Colon (tissue), 2 donors: ENCODE measurements around the gene HOXB7.

Experiments
- FAIRE-seq: peaks from 2 replicates; lab custom pipeline; 2012; peaks lifted over from hg19 to GRCh38; lab: Jason Lieb, UNC
- donor health status: control.
- donor health status: control.

HOXB7 gene

GRCh38 chr17:48610282-48611211 lies at the start of gene HOXB7:
Gene HOXB7, minus strand, starts transcription at chr17:48611017. Its CDS starts 99 bp downstream, at chr17:48610918.
- no peak for FAIRE-seq

DNA sequence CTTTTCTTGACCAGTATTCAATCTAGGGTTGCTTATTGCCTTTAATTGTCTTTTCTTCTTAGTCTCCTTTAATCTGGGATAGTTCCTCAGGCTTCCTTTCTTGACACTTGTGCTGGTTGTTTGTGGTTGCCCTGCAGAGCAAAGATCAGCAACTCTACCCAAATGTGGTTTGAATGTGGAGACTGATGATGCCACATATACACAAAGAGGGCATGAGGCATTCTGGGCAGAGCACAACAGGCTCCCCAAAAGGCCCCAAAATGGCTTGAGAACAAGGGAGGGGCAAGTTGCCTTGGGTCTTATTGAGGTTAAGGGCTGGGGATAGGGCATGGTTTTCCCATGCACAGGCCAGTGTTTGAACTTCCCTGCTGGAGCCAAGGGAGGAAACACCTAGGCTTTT lies 45.1 kb upstream of the HOXB7 start:
- no peak for FAIRE-seq

DNA sequence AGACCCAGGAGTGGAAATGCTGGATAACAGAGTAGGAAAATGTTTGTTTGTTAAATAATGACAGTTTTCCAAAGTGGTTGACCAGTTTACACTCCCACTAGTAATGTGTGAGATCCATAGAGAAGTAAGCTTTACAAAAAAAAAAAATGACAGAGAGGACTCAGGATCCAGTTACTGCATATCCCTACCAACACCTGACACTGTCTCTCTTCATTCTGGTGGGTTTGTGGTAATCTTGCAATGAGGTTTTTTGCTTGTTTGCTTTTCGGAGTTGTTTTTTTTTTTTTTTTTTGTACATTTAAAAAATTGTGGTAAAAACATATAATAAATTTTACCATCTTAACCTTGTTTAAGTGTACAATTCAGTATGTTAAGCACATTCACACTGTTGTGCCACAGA lies 38.9 kb upstream of the HOXB7 start:
- FAIRE-seq: no peak

DNA sequence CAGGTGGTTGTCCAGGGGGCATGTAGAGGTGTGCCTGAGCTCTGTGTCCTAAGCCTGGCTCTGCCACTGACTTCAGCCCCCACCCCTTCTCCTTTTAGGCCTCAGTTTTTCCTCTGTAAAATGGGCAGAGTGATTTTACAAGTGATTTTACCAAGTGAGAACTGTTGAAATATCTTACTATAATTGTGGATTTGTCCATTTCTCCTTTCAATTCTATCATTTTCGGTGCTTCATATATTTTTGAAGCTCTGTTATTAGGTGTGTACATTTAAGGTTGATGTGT lies 37.1 kb upstream of the HOXB7 start:
- FAIRE-seq: no peak

DNA sequence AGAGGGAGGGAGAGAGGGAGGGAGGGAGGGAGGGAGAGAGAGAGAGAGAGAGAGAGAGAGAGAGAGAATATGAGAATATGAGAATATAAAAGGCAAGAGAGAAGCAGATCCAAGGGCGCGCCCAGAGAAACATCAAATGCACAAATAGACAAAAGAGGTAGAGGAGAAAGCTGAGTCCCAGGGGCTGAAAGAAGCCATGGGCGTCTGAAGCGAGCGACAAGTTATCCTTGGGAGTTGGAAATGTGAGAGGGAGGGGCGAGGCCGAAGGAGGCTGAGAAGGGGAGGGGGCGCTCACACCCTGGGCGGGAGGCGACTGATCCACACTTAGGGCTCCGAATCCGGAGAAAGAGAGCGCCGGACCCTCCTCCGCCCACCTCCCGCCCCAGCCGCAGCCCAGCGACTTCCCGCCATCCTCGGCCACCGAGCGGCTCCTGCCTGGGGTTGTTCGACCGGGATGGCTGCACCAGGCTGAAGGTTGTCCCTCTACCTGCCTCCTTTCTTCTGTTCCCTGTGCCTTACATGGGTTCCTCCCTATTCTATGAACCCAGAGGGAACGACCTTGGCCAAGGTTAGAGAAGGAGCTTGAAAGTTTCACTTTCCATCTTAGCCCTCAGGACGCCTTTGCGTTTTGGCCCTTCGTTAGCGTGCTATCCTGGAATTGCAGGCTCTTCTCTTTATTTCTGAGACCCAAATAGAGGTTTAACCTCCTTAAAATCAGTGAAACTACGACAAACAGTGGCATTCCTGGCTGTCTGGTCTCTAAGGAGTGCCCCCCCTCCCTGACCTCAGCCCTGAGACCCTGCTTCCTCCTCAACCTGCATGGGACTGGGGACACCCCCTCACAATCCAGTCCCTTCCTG lies 36.5 kb upstream of the HOXB7 start:
- FAIRE-seq: no peak

- FAIRE-seq: no peak
These were observed 35.6 kb upstream of the HOXB7 start for GRCh38 chr17:48646183-48647102.

DNA sequence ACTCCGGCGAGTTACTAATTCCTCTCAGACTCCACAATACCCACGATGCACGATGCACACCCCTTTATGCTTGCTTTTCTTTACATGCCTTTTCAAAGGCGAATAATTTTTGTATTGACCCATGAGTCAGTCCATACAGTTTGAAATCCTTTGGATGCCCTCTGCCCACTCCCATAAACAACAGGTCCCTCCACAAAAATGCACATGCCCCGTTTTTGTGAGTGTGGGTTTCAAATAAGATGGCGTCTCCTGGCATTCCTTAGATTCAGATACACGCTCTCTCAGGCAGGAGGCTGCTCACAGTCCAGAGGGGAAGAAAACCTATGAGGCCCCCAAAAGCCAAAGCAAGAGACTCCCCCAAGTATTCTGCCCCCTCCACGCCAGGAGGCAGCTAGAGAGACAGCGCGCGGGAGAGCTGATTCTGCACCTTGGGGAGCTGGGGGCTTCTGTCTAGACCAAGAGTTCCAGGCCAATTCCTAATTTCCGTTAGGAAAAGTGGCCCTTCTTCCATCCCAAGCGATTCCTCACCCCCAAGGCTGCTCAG lies 34.9 kb upstream of the HOXB7 start:
- no peak for FAIRE-seq

DNA sequence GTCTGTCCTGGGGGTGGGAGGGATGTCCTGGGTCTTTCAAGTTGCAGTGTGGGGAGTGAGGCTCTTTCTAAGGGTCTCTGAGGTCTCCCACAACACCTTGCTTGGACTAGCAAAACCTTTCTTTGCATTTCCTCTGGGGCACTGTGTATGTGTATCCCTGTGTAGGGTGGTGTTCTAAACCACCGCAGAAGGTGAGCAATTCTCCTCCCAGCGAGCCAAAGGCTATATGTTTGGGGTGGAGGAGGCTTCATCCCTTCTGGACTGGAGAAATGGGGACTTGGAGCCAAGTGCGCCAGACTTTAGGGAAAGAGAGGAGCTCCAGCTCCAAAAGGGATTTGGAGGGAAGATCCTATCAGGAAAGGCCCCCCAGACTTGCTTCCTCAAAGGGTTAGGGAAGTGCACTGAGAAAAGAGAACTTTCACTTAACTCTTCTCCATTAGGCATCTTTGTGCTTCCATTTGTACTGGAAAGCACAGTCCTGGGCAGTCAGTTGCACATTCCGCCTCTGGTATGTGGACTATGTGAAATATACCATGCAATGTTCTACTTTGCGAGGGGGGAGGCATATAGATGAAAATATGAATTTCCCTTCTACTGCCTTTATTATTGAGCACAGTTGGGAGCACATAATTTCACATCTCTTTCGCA lies 34.2 kb upstream of the HOXB7 start:
- FAIRE-seq: no peak

- FAIRE-seq: no peak
These were observed 33.3 kb upstream of the HOXB7 start for GRCh38 chr17:48644159-48644558.

- no peak for FAIRE-seq
These were observed 32.8 kb upstream of the HOXB7 start for GRCh38 chr17:48643697-48644012.

- FAIRE-seq: no peak
These were observed 32.3 kb upstream of the HOXB7 start for GRCh38 chr17:48642843-48643696.

- no peak for FAIRE-seq
These were observed 31.4 kb upstream of the HOXB7 start for GRCh38 chr17:48642059-48642842.

DNA sequence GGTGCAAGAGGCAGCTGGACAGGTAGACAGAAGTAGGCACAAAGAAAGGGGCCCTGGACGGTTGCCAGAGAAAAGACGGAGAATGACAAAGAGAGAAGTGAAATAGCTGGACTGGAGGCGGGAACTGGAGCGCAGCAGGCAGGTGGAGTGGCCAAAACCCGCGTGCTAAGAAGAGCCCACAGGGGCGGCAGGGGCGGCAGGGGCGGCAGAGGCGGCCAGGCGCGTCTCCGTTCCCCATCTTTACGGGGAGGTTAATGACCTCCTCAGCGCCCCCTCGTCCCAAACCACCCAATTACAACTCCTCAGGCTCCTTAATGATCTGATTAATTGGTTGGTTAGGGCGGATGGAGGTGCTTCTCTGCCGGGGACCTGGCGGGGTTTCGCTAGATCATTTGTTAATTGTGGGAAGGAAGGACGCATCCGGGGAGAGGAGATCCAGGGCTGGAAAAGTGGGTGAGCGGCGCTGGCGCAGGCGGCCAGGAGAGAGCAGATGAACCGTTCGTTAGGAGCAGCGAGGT lies 30.8 kb upstream of the HOXB7 start:
- no peak for FAIRE-seq

DNA sequence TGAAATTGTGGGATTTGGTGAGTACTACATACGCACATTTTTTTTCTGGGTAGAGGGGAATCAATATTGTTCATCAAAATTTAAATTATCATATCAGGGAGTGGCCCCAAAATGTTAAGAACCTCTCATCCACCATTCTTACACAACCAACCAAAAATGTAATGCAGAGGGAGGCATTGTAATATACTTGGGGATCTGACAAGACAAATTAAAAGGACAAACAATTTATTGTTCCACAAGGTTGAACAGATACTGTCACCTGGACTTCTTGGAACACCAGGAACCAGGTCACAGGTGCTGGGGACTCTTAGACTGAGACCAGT lies 30.0 kb upstream of the HOXB7 start:
- FAIRE-seq: no peak

DNA sequence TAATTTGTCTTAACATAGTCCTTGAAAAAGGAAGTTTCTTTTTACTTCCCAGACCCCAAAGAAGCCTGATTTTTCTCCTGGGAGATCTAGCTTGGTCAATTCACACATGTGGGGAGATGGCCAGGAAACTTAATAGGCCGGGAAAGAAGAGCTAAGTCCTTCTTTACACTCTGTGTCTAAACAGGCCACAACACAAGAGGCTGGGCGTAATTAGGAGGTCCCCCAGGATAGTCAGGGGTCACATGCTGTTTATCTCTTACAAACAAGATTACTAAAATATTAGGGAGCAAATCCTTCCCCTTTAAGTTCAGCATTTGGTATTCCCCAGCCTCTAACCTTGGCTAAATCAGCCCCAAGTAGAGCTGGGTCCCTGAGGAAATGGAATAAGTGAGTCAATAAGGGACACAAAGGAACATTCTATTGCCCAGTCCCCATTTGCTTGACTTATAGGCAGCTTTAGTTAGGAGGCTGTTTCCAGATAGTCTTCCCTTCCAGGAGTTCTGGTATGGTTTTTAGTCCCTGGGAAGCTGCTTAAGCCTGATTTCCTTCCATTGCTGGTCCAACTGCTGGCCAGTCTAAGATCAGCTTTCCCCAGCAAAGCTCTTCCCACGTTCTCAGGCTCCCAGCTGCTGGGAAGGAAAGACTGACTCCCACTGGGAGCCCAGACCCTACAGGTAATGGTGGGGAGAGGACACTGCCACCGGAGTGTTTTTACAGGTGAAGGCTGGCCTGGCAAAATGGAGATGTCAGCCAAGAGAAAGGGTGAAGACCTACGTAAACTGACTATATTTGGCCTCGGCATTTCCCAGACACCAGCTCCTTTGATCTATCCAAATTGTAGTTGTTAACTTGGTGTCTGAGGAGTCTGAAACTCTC lies 29.4 kb upstream of the HOXB7 start:
- FAIRE-seq: no peak

GRCh38 chr17:48639136-48639535 lies 28.3 kb upstream of the HOXB7 start:
- FAIRE-seq: no peak

DNA sequence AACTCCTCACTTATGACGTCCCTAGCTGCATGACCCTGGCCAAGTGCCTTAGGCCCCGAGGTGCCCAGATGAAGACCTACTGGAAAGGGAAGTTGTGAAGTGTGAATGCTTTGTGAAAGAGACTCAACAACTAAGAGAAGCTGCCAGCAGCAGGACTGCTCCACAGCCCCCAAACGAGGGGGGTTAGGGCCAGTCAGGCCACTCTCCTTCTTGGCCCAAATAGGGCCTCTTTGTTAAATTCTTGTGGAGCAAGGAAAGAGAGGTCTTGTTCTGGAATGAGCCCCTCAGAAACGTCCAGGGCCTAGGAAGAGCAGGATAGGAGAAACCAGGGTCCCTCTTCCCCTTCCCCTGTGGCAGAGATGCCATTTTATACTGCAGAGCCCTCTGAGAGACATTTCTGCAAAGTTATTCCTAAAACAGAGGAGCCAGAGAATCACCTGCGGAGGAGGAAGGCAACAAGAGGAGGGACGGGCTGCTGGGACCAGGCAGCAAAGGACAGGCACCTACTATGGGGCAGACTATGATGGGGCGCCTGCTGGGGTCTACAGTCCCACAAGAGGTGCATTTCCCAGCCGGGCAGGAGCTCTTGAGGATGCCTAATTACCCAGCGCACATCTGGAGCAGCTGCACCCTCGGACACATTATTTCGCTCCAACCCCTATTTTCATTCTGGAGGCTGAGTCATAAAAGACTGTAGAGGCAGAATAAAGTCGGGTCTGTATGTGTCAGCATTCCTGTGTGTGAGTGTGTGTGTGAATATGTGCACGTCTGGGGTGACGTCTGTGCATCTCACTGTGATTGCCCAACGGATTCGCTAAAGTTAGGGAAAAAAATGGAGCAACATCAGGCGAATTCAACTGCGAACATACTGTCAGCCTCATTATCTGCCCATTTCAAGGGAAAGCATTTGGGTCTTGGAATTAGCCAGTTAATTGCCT lies 26.8 kb upstream of the HOXB7 start:
- no peak for FAIRE-seq
